ENCODE data around the gene RILPL2.
"Not testable (repeated sequence)": the region's sequence is repeated elsewhere in the genome, so short reads cannot be mapped to it uniquely, and the experiment has no call there.

The RILPL2 gene

GRCh38 chr12:123453165-123453564 is 16.7 kb upstream of the RILPL2 start:
- H3K27ac Mint-ChIP-seq = no peak overlapping the region
- no peak for DNase-seq
- peaks cover 3% of the 10 kb centered on the region for H3K4me1 Mint-ChIP-seq
- no peaks in the 10 kb centered on the region for H3K9me3 Mint-ChIP-seq
- H3K36me3 Mint-ChIP-seq (ENCODE audit: low read depth) = no peaks in the 10 kb centered on the region
- H3K4me3 Mint-ChIP-seq = no peak overlapping the region
- no peaks in the 10 kb centered on the region for H3K27me3 Mint-ChIP-seq (ENCODE audit: low read depth, poor library complexity)
- TF ChIP-seq, protein P1, sequence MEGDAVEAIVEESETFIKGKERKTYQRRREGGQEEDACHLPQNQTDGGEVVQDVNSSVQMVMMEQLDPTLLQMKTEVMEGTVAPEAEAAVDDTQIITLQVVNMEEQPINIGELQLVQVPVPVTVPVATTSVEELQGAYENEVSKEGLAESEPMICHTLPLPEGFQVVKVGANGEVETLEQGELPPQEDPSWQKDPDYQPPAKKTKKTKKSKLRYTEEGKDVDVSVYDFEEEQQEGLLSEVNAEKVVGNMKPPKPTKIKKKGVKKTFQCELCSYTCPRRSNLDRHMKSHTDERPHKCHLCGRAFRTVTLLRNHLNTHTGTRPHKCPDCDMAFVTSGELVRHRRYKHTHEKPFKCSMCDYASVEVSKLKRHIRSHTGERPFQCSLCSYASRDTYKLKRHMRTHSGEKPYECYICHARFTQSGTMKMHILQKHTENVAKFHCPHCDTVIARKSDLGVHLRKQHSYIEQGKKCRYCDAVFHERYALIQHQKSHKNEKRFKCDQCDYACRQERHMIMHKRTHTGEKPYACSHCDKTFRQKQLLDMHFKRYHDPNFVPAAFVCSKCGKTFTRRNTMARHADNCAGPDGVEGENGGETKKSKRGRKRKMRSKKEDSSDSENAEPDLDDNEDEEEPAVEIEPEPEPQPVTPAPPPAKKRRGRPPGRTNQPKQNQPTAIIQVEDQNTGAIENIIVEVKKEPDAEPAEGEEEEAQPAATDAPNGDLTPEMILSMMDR (IDR thresholded peaks at IDR 0.05) = no peak

DNA sequence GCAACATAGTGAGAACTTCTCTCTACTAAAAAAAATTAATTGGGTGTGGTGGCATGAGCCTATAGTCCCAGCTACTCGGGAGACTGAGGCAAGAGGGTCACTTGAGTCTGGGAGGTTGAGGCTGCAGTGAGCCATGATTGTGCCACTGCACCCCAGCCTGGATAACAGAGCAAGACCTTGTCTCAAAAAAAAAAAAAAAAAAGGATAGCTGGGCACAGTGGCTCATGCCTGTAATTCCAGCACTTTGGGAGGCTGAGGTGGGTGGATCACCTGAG is 15.7 kb upstream of the RILPL2 start:
- H3K9me3 Mint-ChIP-seq; H3K4me3 Mint-ChIP-seq; DNase-seq; H3K36me3 Mint-ChIP-seq (ENCODE audit: low read depth); H3K27me3 Mint-ChIP-seq (ENCODE audit: low read depth, poor library complexity); H3K4me1 Mint-ChIP-seq; H3K27ac Mint-ChIP-seq: not testable (repeated sequence)

GRCh38 chr12:123450636-123451035 is 14.2 kb upstream of the RILPL2 start:
- no peak for DNase-seq
- H3K27me3 Mint-ChIP-seq (ENCODE audit: low read depth, poor library complexity) = no peaks in the 10 kb centered on the region
- no peak overlapping the region for H3K4me3 Mint-ChIP-seq
- H3K27ac Mint-ChIP-seq = no peak overlapping the region
- TF ChIP-seq, protein P1 (IDR thresholded peaks at IDR 0.05) = no peak
- peaks cover 8% of the 10 kb centered on the region for H3K4me1 Mint-ChIP-seq
- H3K9me3 Mint-ChIP-seq = no peaks in the 10 kb centered on the region
- H3K36me3 Mint-ChIP-seq (ENCODE audit: low read depth) = no peaks in the 10 kb centered on the region

- H3K9me3 Mint-ChIP-seq = no peaks in the 10 kb centered on the region
- H3K4me1 Mint-ChIP-seq = peaks cover 12% of the 10 kb centered on the region
- DNase-seq = no peak
- H3K4me3 Mint-ChIP-seq = no peak overlapping the region
- no peaks in the 10 kb centered on the region for H3K27me3 Mint-ChIP-seq (ENCODE audit: low read depth, poor library complexity)
- H3K36me3 Mint-ChIP-seq (ENCODE audit: low read depth) = no peaks in the 10 kb centered on the region
- H3K27ac Mint-ChIP-seq = no peak overlapping the region
- TF ChIP-seq, protein P1 (IDR thresholded peaks at IDR 0.05) = no peak
Observed at GRCh38 chr12:123449856-123450255, 13.4 kb upstream of the RILPL2 start.

DNA sequence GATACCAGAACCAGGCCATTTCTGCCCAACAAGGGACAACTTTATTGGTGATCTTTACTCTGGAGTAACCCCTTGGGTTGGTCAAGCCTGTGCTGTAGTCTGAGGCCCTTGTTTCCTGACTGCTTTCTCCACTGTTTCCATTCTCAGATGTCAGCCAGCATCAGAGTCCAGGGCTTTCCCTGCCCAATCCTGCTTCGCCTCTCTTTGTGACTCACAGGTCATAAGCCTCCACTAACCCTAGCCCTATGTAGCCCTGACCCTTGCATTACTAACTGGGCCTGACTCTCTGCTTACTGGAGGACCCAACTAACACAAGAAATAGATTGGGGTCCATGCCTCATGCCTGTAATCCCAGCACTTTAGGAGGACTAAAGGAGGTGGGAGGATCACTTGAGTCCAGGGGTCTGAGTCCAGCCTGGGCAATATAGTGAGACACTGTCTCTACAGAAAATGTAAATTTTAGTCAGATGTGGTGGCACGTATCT is 12.8 kb upstream of the RILPL2 start:
- Mint-ChIP-seq H3K27me3 (ENCODE audit: low read depth, poor library complexity) (no peaks in the 10 kb centered on the region), H3K4me3 (no peak overlapping the region), H3K4me1 (peaks cover 12% of the 10 kb centered on the region), H3K36me3 (ENCODE audit: low read depth) (no peaks in the 10 kb centered on the region), H3K27ac (no peak overlapping the region), H3K9me3 (no peaks in the 10 kb centered on the region)
- DNase-seq = no peak
- TF ChIP-seq, protein P1 (IDR thresholded peaks at IDR 0.05) = no peak

DNA sequence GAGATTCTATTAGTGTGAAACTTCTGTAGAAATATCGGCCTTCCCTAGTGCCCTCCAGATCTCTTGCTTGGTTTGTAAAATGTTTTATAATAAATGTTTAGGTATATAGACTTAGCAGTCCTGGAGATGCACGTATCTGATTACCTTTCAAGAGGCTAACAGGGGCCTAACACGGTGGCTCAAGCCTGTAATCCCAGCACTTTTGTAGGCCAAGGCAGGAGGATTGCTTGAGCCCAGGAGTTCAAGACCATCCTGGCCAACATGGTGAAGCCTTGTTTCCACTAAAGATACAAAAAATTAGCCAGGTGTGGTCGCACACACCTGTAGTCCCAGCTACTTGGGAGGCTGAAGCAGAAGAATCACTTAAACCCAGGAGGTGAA is 9.8 kb upstream of the RILPL2 start:
- H3K27ac Mint-ChIP-seq = peak overlapping the region; percentile 60
- peaks cover 4% of the 10 kb centered on the region for H3K9me3 Mint-ChIP-seq
- H3K36me3 Mint-ChIP-seq (ENCODE audit: low read depth) = no peaks in the 10 kb centered on the region
- no peaks in the 10 kb centered on the region for H3K27me3 Mint-ChIP-seq (ENCODE audit: low read depth, poor library complexity)
- DNase-seq = no peak
- H3K4me1 Mint-ChIP-seq = peaks cover 12% of the 10 kb centered on the region
- TF ChIP-seq, protein P1 (IDR thresholded peaks at IDR 0.05) = no peak
- no peak overlapping the region for H3K4me3 Mint-ChIP-seq

All from nephron progenitor cell (in vitro differentiated cells).